ENCODE measurements around the gene TMEM59L. TPM values are rescaled to one million over a fixed set of nuclear protein-coding genes. Genes with fewer than 3 reads are reported as not detected.

Gene TMEM59L
- total and polyA plus RNA-seq, 10 donors = 0.15 to 0.74 (median 0.49) TPM; not detected in 5

GRCh38 chr19:18608102-18608804 lies 4.4 kb upstream of the TMEM59L start:
- Histone ChIP-seq H3K4me1 (peaks cover 31 to 78% (median 57%) of the 10 kb centered on the region in 6 donors), H3K4me3 (no peak overlapping the region), H3K9me3 (no peaks in the 10 kb centered on the region), H3K36me3 (no peaks in the 10 kb centered on the region), H3K27ac (no peak overlapping the region), H3K27me3 (replicated peaks in 1 of 7) (peaks cover 32 to 98% (median 95%) of the 10 kb centered on the region in 7 donors)
- no peak for TF ChIP-seq POLR2A (IDR thresholded peaks at IDR 0.05)
- WGBS, 5 donors = 14 to 21% (median 15%) methylated on average over 5 of the region's 5 CpGs
- intact Hi-C loops (cut with DNase I; ENCODE audit: low total_unique reads) = no loop called here
- DNase-seq = no peak

- DNase-seq = no peak
- Histone ChIP-seq H3K27me3 (replicated peaks in 1 of 7) (peaks cover 28 to 98% (median 95%) of the 10 kb centered on the region in 7 donors), H3K36me3 (no peaks in the 10 kb centered on the region), H3K4me1 (peaks cover 31 to 75% (median 56%) of the 10 kb centered on the region in 6 donors), H3K9me3 (no peaks in the 10 kb centered on the region), H3K27ac (no peak overlapping the region), H3K4me3 (no peak overlapping the region)
- WGBS, 5 donors = 29 to 43% (median 38%) methylated on average over 9 of the region's 9 CpGs
- TF ChIP-seq POLR2AphosphoS5 (IDR thresholded peaks at IDR 0.05) = no peak
- no peak for TF ChIP-seq POLR2A (IDR thresholded peaks at IDR 0.05)
- no peak for TF ChIP-seq CTCF (IDR thresholded peaks at IDR 0.05 in 8 of 11, conservative IDR thresholded peaks at IDR 0.05 in 3 of 11)
- intact Hi-C loops (cut with DNase I; ENCODE audit: low total_unique reads) = no loop called here
Measured at GRCh38 chr19:18608805-18609716, 3.6 kb upstream of the TMEM59L start.

GRCh38 chr19:18609717-18610051 lies 3.0 kb upstream of the TMEM59L start:
- 30 to 51% (median 37%) methylated on average over 2 of the region's 2 CpGs for WGBS, 5 donors
- DNase-seq = no peak
- TF ChIP-seq POLR2A (IDR thresholded peaks at IDR 0.05) (no peak), POLR2AphosphoS5 (IDR thresholded peaks at IDR 0.05) (no peak), CTCF (IDR thresholded peaks at IDR 0.05 in 8 of 11, conservative IDR thresholded peaks at IDR 0.05 in 3 of 11) (no peak)
- peaks cover 31 to 69% (median 54%) of the 10 kb centered on the region in 6 donors for H3K4me1 ChIP-seq
- no peak overlapping the region for H3K4me3 ChIP-seq
- intact Hi-C loops (cut with DNase I; ENCODE audit: low total_unique reads) = no loop called here
- H3K9me3 ChIP-seq = no peaks in the 10 kb centered on the region
- H3K36me3 ChIP-seq = no peaks in the 10 kb centered on the region
- peaks cover 22 to 98% (median 95%) of the 10 kb centered on the region in 7 donors for H3K27me3 ChIP-seq (replicated peaks in 1 of 7)
- H3K27ac ChIP-seq = no peak overlapping the region

GRCh38 chr19:18610245-18610555 lies 2.5 kb upstream of the TMEM59L start:
- DNase-seq = no peak
- no peak overlapping the region for H3K27ac ChIP-seq
- H3K4me1 ChIP-seq = peaks cover 31 to 65% (median 54%) of the 10 kb centered on the region in 6 donors
- peaks cover 22 to 98% (median 95%) of the 10 kb centered on the region in 7 donors for H3K27me3 ChIP-seq (replicated peaks in 1 of 7)
- no peak overlapping the region for H3K4me3 ChIP-seq
- H3K36me3 ChIP-seq = no peaks in the 10 kb centered on the region
- H3K9me3 ChIP-seq = no peaks in the 10 kb centered on the region
- intact Hi-C loops (cut with DNase I; ENCODE audit: low total_unique reads) = no loop called here
- TF ChIP-seq CTCF (IDR thresholded peaks at IDR 0.05 in 8 of 11, conservative IDR thresholded peaks at IDR 0.05 in 3 of 11) (no peak), POLR2A (IDR thresholded peaks at IDR 0.05) (no peak)
- WGBS, 5 donors = 23 to 48% (median 32%) methylated on average over 3 of the region's 3 CpGs

All from spleen (tissue), 11 donors.